GM18517 (cell line): ENCODE results near the gene CNOT1.

Experiments used
- ATAC-seq: cut with Tn5 transposase; IDR thresholded peaks from one replicate; pipeline ENCODE4 v1.9.1; 2021; ENCODE audit warnings: mild to moderate bottlenecking, moderate library complexity; ENCODE audit not compliant: unreplicated experiment

The CNOT1 gene

DNA sequence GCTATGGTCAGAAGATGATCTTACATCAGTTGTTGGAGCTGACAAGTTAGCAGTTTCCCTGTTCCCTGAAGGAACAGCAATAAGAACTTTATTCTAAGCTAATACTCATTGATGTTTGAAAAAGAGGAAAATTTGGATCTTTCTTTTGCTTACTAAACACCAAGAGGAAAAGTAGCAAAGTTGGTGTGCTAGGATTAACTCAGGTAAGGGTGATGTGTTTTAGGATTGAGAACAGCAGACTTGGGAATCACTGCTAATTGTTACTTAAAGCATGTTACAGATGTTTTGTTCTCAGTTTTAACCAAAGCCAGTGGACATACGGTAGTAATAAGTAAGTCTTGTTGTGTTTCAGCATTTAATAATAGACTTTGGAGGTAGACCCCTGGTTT, 110.7 kb downstream of the CNOT1 start:
- ATAC-seq, result no peak

DNA sequence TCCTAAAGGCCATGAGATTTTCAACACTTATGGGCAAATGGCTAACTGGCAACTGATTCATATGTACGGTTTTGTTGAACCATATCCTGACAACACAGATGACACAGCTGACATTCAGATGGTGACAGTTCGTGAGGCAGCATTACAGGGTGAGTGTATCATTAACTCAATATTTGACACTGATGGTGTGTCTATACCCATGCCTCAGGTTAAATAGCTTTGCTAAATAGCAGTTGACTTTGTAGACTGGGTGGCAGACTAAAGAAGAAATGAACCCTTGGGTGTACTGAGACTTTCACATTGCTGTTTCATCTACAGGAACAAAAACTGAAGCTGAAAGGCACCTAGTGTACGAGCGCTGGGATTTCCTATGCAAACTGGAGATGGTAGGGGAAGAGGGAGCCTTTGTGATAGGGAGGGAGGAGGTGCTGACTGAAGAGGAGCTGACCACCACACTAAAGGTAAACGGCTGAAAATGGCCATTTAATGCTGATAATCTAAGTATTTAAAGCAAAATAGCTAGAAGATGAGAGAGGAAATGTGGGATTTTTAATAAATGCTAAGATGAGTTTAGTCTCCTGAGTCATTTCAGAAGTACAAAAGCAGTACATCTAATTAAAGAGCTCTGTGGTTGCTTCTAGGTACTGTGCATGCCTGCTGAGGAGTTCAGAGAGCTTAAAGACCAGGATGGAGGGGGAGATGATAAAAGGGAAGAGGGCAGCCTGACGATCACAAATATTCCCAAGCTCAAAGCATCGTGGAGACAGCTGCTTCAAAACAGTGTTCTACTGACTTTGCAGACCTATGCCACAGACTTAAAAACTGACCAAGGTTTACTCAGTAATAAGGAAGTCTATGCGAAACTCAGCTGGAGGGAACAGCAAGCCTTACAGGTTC, 111.3 kb downstream of the CNOT1 start:
- ATAC-seq, result peak; percentile 42

DNA sequence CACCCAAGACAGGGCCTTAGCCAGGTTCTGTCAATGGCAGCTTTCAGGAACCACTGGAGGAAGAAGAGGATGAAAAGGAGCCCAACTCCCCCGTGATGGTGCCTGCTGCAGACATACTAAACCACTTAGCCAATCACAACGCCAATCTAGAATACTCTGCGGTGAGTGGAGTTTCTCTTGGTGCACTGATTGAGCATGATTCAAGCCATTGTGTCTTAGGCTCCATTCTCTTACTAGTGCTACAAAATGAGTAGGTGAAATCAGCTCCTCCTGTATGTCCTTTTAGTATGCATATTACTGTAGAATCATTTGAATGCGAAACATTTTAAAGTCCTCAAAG, 112.9 kb downstream of the CNOT1 start:
- no peak for ATAC-seq

DNA sequence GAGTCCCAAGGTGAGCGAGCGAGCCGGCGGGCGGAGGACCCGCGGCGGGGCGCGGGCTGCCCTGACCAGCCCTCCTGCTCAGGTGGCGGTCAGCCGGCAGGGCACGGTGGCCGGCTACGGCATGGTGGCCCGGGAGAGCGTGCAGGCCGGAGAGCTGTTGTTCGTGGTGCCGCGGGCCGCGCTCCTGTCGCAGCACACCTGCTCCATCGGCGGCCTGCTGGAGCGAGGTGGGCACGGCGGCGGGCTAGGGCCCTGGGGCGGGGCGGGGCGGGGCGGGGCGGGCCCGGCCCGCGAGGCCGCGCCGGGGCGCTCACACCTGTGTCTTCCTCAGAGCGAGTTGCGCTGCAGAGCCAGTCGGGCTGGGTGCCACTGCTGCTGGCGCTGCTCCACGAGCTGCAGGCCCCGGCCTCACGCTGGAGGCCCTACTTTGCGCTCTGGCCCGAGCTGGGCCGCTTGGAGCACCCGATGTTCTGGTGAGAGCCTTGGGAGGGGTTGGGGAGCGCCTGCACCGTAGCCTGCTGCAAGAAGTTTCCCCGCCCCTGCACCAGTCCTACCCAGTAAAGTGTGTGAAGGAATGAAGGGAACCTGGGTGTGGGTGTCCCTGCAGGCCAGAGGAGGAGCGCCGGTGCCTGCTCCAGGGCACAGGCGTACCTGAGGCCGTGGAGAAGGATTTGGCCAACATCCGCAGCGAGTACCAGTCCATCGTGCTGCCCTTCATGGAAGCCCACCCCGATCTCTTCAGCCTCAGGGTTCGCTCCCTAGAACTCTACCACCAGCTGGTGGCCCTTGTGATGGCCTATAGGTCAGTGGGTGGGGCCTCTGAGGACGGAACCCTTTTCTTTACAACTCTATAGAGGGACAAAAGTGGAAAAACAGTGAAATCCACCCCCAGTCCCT, 113.5 kb downstream of the CNOT1 start:
- peak; percentile 23 for ATAC-seq

DNA sequence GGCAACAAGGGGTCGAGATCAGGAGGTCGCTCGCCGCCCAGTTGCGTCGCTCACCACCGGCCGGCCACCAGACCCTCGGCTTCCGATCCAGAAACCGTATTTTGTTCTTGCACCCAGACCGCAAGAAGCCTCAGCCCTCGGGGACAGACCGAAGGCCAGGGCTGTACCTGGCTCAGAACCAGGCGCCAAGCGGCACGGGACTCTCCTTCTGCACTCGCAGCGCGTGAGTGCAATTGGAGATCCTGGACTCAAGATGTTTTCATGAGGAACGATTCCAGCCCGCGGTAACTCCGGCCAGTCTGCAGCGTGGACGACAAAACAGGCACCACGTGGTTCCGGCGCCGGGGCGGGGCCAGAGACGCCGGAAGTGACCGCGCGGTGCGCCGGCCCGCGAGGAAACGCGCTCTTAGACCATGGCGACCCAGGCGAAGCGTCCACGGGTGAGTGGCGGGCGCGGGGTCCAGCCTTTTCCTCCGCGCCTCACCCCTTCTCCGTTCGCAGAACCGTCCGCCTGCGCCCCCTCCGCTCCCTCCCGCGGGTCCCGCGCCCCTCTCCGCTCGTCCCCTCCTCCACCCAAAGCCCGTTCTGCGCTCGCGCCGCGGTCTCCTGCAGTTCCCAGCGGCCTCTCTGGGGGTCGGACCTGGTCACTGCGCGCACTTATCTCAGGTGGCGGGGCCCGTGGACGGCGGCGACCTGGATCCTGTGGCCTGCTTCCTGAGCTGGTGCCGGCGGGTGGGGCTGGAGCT, 114.3 kb downstream of the CNOT1 start, which contains the start of gene SETD6:
SETD6 (plus strand) TSS at position 393 of the 746 bp plus-strand sequence; CDS start at position 414, 21 bp downstream.
- ATAC-seq, result peak; percentile 52

DNA sequence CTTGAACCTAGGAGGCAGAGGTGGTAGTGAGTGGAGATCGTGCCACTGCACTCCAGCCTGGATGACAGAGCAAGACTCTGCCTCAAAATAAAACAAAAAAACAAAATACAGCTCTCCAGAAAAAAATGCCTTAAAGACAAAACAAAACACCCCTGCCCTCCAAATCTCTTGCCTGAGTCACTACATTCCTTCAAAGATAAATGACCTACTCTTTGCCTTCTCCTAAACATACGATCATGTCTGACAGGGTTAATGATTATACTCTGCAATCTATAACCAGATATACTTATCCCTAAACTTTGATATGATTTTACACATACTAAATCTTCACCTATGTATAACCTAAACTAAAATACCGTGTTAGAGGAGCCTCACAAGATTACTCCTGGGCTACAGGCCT, 115.8 kb downstream of the CNOT1 start:
- no peak for ATAC-seq

DNA sequence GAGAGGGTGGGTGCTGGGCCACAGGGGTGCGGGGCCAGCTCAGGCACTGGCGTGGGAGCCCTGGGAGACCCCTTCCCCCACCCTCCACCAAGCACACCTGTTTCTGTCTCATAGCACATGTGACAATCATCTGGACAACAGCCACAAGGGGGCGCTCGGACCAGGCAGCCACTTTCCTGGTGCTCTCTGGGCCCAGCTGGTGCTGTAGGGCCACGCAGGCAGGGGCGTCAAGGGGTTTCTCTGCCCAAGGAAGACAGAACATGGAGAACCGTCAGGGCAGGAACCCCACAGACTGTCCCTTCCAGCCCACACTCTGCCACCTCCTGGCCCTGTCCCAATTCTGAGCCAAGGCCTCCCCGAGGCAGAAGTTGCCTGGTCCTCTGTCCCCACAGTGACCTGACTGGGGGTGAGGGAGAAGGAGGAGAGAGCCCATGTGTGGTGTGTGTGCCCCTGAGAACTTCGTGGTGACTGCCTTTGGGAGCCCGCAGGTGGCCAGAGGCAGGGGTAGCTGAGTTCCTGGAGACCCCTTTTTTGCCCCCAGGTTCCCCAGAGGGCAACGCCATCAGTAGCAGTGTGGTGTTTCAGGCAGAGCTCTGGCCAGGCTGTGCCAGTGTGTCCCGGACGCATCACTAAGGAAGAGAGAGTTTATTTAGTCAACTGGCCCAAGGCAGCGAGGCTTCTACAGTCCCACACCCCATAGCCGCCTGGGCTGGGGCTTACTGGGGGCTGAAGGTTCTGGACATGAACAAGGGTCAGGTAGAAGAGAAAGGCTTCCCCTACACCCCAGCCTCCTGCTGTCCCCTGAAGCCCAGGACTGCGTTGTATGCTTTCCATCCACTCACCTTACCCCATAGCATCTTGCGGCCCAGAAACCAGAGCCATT, 117.5 kb downstream of the CNOT1 start:
- peak; percentile 43 for ATAC-seq

DNA sequence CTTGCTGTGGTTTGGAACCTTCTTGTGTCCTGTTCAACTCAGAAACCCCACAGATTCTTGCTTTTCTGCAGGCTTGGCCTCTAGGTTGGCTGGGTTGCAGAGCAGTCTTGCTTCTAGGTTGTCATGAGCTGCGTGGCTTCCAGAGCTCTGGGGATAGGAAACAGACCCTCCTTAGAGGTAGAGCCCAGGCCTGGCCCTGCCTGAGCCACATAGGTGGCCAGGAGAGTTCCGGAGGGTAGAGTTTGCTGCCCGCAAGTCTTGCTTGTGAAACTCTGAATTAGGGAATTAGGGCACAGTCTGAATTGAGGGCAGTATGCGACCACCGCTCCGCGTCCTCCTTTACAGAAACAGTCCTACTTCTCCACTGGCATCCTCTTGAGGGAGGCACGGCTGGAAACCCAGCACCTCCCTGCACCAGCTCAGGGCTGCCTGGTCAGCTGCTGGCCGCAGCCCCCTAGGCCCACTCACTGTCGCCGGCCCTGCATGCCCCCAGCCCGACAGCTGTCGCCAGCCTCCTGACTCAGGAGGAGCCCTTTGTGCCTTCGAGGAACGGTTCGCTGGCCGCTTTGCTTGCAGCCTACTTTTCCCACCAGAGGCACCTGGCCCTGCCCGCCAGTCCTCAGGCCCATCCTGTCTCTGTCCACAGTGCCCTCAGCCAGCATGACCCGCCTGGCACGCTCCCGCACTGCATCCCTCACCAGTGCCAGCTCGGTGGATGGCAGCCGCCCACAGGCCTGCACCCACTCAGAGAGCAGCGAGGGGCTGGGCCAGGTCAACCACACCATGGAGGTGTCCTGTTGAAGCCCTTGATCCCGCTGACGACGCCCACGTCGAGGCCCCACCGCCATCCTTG, 118.6 kb downstream of the CNOT1 start:
- ATAC-seq, result no peak

DNA sequence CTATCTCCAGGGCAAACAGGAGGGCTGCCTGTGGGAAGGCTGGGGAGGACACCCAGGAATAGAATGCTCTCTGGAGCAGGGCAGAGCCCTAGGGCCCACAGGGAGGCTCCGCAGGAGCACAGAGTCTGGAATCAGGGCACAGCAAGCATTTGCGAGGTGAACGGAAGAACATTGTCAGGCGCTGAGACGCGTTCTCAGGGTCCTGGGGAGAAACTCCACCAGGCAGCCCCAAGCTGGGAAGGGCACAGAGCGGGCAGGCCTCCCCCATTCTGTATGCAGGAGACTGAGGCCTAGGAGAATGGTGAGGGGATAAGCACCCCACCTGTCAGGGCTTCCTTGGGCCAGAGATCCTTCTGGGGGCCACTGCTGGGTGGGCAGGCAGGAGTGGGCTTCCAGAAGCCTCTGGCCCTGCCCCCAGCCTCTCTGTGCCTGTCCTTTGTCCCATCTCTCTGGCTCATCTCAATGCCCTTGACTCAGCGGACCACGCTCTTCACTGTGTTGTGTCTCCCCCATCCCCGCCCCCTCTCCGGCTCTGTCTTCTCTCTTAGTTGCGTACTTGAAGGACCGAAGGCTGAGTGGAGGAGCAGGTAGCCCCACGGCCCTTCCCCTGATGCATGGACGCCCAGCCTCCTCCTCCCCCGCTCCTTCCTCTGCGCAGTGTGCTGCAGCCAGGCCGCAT, 119.4 kb downstream of the CNOT1 start:
- ATAC-seq, result no peak

DNA sequence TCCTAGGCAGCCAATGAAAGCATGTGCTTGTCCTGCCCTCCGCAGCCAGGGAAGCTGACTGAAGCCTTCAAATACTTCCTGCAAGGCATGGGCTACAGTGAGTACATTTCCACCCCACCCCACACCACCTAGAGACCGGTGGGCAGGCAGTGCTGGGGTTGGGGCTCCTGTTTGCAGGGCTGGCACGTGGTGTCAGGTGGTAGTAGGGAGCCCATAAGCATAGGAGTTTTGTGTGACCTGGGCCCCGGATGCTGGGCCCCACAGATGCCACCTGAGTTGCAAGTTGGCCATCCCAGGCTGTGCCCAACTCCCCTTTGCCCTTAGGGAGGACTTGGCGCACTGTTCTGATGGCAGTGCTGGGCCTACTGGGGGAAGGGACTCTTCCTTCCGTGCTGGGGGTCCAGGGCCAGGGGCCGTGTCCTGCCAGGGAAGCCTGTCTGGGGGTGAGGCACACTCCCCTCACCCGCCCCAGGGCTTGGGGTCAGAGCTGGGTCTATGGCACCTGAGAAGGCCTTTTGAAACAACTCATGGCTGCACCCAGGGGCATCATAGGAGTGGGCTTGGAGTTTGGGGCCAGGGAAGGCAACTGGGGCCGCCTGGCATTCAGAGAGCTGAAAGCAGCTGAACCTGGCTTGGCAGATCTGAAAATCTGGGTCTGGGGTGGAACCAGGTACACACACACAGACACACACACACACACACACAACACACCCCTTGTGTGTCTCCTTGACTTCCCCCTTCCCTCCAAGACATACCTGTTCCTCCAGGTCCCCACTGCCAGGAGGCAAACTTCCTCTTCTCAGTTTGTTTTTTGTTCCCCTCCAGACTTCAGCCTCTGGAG, 120.2 kb downstream of the CNOT1 start:
- no peak for ATAC-seq

DNA sequence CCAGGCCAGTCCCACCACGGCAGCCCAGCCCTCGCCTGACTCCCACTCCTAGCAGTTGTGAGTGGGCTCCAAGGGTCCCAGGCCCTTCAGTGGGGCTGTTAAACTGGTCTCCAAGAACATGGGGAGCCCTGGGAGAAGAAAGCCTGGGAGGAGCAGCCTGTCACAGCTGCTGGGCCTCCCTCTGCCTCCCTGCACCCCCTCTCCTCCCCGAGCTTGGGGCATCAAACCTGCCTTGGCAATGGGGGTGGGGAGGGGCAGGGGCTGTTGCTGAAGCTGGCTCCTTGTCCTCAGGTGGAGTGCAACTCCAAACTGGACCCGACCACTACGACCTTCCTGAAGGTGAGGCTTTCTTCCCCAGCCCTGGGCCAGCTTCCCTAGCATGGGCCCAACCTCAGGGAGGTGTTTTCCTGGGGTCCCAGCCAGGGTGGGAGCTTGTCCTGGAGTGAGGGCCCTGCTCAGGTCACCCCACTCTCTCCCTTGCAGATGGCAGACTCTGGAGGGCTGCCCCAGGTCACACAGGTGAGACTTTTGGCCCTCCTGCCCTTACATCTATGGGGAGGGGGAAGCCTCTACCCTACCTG, 120.9 kb downstream of the CNOT1 start:
- no peak for ATAC-seq

DNA sequence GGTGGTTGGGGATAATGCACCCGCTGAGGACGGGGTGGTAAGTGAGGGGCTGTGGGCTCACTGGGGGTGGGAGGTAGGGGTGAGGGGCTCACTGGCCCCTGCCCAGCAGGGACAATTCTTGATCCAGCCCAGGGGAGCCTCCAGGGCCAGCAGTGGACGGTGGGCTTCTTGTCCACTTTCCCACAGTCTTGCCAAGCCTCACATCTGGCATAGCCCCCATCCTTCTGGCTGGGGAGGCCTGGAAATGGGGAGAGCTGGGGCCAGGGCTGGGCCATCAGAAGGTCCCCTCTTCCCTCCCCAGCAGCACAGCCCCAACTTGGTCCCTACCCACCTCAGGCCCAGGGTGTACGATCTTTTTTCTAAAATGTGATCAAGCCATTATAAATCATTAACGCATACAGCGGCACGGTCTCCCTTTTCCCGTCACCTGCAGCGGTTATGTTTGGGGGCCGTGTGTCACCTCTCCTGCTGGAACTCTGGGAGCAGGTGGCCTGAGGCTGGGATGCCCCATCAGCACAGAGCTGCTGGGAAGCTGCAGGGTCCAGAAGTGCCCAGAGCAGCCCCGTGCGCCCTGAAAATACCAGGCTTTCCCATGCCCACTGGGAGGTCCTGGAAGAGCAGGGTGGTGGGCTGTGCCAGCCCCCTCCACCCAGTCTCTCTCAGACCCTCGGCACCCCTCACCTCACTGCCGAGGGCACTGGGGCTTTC, 121.5 kb downstream of the CNOT1 start:
- ATAC-seq, result no peak

DNA sequence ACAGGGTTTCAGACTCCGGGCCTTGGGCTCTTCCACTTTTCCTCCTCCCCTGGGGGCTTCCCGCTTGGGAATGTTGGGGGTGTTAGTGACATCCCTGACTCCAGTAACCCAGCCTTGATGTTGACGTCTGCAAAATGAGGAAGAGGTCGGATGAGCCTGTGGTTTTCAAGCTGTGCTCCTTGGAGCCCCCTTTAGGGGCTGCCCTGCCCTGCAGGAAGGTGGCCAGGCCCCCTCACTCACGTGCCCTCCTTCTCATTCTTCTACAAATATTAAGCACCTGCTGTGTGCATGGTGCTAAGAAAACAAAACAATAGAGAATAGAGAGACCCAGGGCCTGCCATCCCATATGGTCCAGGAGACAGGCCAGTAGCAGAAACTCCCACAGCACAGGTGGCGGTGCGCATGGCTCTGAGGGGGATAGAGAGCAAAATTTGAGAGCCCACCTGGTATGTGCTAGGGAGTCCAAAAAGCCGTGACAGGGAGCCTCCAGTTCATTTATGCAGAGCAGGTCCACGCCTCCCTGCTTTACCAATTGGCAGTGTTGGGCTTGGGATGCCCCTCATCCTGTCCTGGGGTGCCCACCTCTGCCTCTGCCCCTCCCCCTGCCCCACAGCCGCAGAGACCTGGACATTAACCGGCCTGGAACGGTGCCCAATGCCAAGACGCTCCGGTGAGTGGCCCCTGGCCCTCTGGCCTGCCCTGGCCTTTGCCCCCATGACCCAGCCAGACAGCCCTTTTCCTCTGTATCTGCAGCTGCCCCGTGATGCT, 122.2 kb downstream of the CNOT1 start:
- ATAC-seq, result no peak

DNA sequence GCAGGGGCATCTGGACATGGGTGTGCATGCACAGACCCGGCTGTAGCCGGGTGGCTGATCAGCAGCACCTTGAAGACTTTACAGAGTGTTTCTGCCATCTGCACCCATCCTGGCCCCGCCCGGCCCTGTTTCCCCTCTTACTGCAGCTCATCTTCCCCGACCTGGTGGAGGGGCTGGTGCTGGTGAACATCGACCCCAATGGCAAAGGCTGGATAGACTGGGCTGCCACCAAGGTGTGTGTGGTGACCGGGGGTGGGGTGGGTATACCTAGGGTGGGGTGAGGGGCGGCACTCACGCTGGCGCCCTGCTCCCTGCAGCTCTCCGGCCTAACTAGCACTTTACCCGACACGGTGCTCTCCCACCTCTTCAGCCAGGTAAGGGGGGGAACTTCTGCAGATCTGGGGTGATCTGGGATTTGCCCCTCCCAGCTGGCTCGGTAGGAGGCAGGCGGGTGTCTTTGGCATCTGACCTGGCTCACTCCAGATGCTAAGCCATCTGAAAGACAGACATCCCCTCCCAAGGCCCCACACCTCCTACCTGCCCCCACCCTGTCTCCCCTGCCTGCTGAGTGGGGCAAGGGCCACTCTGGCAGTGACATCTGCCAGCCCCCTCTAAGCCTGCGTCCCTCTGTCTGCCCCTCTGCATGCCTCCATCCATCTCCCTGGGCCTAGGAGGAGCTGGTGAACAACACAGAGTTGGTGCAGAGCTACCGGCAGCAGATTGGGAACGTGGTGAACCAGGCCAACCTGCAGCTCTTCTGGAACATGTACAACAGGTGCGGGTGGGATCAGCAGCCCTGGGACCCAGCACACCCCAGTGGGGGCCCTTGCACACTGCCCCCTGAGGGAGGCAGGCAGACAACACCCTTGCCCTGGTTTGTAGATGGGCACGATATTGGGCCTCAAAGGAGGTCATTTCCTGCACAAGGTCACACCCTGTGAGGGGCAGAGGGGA, 123.1 kb downstream of the CNOT1 start:
- no peak for ATAC-seq
